K562 (cell line): ENCODE results near the gene IZUMO4. TPM values are rescaled to one million over a fixed set of nuclear protein-coding genes. Genes with fewer than 3 reads are reported as not detected.

Source experiments
- CUX1 ChIP-seq: fragments of 200-800 bp; sonication (Bioruptor generic); IDR thresholded peaks from 2 replicates; pipeline ENCODE4 v1.6.1; 2016; ENCODE audit warnings: missing genetic modification characterization, missing compliant biosample characterization
- DEAF1 ChIP-seq: fragments of 450-650 bp; formaldehyde crosslinking; IDR thresholded peaks from 2 replicates; pipeline ENCODE4 v1.4.0; 2020; ENCODE audit warnings: mild to moderate bottlenecking, moderate library complexity
- ELF1 ChIP-seq: fragments of 200-800 bp; sonication (Bioruptor generic); IDR thresholded peaks from 2 replicates; pipeline ENCODE4 v1.6.1; 2016; ENCODE audit warnings: missing genetic modification characterization, missing compliant biosample characterization
- GATAD2A ChIP-seq: fragments of 450-650 bp; IDR thresholded peaks from 2 replicates; pipeline ENCODE4 v1.6.1; 2017
- HBP1 ChIP-seq: fragments of 450-650 bp; formaldehyde crosslinking; IDR thresholded peaks from 2 replicates; pipeline ENCODE4 v1.4.0; 2022; ENCODE audit warnings: missing genetic modification characterization
- RB1 ChIP-seq: fragments of 450-650 bp; IDR thresholded peaks from 2 replicates; pipeline ENCODE4 v1.6.1; 2017; ENCODE audit warnings: low read depth, mild to moderate bottlenecking
- SAFB ChIP-seq: fragments of 200-400 bp; formaldehyde crosslinking; IDR thresholded peaks from 2 replicates; pipeline ENCODE4 v1.6.1; 2017; ENCODE audit warnings: low read depth, low read length, borderline replicate concordance
- SIX5 ChIP-seq, 2 experiments: IDR thresholded peaks; 2 replicates each; pipeline ENCODE4 v1.6.1; 2011; ENCODE audit warnings: low read length in 2 of 2, borderline replicate concordance in 1 of 2, low read depth in 1 of 2, mild to moderate bottlenecking in 1 of 2, moderate library complexity in 1 of 2; ENCODE audit not compliant: insufficient read depth in 1 of 2
- SP2 ChIP-seq: IDR thresholded peaks from 2 replicates; pipeline ENCODE4 v1.6.1; 2011; ENCODE audit warnings: mild to moderate bottlenecking, low read depth, low read length, moderate library complexity; ENCODE audit not compliant: poor library complexity, severe bottlenecking; ENCODE audit errors: extremely low read depth
- UBTF ChIP-seq, 2 experiments: IDR thresholded peaks; 2 replicates each; pipeline ENCODE4 v1.6.1; 2012; ENCODE audit warnings: improper control_type of control experiment in 2 of 2, low read depth in 2 of 2, low read length in 2 of 2, borderline replicate concordance in 1 of 2
- ZC3H8 ChIP-seq: fragments of 450-650 bp; IDR thresholded peaks from 2 replicates; pipeline ENCODE4 v1.6.1; 2017
- ZNF184 ChIP-seq: sonication (generic); formaldehyde crosslinking; IDR thresholded peaks from 2 replicates; pipeline ENCODE4 v1.5.0; 2020; ENCODE audit warnings: missing genetic modification reagents
- ZNF655 ChIP-seq: fragments of 250-450 bp; sonication (Bioruptor Pico); IDR thresholded peaks from 2 replicates; pipeline ENCODE4 v1.5.0; 2021
- ZNF699 ChIP-seq: fragments of 250-450 bp; sonication (Bioruptor Pico); IDR thresholded peaks from 2 replicates; pipeline ENCODE4 v1.8.0; 2021; ENCODE audit warnings: mild to moderate bottlenecking, moderate library complexity; ENCODE audit not compliant: insufficient replicate concordance
- polyA plus RNA-seq, 8 experiments: library from polyadenylated mRNA; depleted of rRNA in 4 of 8; stranded (reverse) in 5 of 8; unstranded in 3 of 8; fragments of >200 nt; fragmentation: Nextera tagmentation in 2 of 8; fragmentation: Illumina TruSeq in 1 of 8; extraction: Ambion mirVana in 2 of 8; extraction: Trizol in 1 of 8; gene quantifications; 2 replicates each; pipeline versions ENCODE4 v1.2.1 to v1.2.3, GENCODE V29; 2011 to 2014; ENCODE audit warnings: inconsistent platforms in 1 of 8, missing spikeins in 1 of 8
- total RNA-seq, 7 experiments: library from RNA; depleted of rRNA in 6 of 7; stranded (reverse); fragments of >200 nt in 6 of 7; fragmentation: Illumina TruSeq in 2 of 7; extraction: Trizol in 2 of 7; gene quantifications; 2 replicates each; pipeline versions ENCODE4 v1.2.1 to v1.2.3, GENCODE V29; 2011 to 2021; ENCODE audit warnings: low replicate concordance in 1 of 7

Gene IZUMO4
- total and polyA plus RNA-seq, 9 of the 15 experiments (the other 6 are each of a cell fraction or from before 2014, with no cell fraction given) = 0.07 to 3.9 (median 1.2) TPM

GRCh38 chr19:2059422-2060201 is 37.1 kb upstream of the IZUMO4 start (continued):
- TF ChIP-seq SIX5 (IDR thresholded peaks at IDR 0.05; ENCODE audit: borderline replicate concordance in 1 of 2, insufficient read depth in 1 of 2, low read depth in 1 of 2, low read length in 2 of 2) (no peak), SAFB (peak; percentile 83; the same call in 1 of the 2 replicates), DEAF1 (CRISPR knock-in tag) (no peak), SP2 (no peak), UBTF (IDR thresholded peaks at IDR 0.05; ENCODE audit: borderline replicate concordance in 1 of 2, low read depth in 2 of 2, low read length in 2 of 2) (peak in 1 of 2 experiments; percentile 85; a peak in 1 of 4 replicates), ZNF655 (no peak), ZNF184 (CRISPR knock-in tag) (no peak), GATAD2A (peak; percentile 69), ZNF699 (CRISPR knock-in tag) (no peak), CUX1 (CRISPR knock-in tag) (peak; percentile 78), RB1 (peak; percentile 59), ZC3H8 (no peak), ELF1 (tag) (peak; percentile 44; the same call in 1 of the 2 replicates), HBP1 (CRISPR knock-in tag) (peak; percentile 4; the same call in 1 of the 2 replicates)
